Inflammatory macrophage treated with lipopolysaccharide for 1 hour (primary cell): Measurements from ENCODE around the gene SLITRK6.
"Not testable (repeated sequence)": the region's sequence is repeated elsewhere in the genome, so short reads cannot be mapped to it uniquely, and the experiment has no call there.

Experiments used
- DNase-seq, 2 donors: peaks; one replicate each; pipeline ENCODE4 v3.0.0-alpha.2; 2020 to 2022

SLITRK6 gene, protein sequence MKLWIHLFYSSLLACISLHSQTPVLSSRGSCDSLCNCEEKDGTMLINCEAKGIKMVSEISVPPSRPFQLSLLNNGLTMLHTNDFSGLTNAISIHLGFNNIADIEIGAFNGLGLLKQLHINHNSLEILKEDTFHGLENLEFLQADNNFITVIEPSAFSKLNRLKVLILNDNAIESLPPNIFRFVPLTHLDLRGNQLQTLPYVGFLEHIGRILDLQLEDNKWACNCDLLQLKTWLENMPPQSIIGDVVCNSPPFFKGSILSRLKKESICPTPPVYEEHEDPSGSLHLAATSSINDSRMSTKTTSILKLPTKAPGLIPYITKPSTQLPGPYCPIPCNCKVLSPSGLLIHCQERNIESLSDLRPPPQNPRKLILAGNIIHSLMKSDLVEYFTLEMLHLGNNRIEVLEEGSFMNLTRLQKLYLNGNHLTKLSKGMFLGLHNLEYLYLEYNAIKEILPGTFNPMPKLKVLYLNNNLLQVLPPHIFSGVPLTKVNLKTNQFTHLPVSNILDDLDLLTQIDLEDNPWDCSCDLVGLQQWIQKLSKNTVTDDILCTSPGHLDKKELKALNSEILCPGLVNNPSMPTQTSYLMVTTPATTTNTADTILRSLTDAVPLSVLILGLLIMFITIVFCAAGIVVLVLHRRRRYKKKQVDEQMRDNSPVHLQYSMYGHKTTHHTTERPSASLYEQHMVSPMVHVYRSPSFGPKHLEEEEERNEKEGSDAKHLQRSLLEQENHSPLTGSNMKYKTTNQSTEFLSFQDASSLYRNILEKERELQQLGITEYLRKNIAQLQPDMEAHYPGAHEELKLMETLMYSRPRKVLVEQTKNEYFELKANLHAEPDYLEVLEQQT

DNA sequence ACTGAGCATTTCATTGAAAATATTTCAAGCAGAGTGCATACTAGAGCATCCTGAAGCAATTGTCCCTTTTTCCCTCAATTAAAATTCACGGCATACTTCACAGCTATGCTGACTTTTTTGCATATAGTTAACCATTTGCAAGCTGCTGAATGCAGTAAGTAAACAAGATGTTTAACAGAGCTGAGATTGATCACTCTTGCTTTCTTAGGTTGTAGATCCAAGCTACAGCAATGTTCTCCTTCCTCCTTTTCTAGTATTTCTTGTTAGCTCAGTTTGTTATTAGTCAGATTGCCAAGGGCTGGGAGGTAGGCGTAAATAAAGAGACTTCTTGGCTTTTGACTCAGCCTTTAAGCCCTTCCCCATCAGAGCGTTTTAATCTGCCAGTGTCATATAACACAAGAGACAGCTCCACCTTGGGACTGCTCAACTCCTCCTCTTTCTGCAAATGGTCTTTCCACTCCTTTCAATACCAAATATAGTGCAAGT lies at the start of gene SLITRK6:
SLITRK6 (minus strand) TSS at position 323 of the 486 bp plus-strand sequence. CDS start 2,911 bp downstream, outside the sequence.
- no peak for DNase-seq

DNA sequence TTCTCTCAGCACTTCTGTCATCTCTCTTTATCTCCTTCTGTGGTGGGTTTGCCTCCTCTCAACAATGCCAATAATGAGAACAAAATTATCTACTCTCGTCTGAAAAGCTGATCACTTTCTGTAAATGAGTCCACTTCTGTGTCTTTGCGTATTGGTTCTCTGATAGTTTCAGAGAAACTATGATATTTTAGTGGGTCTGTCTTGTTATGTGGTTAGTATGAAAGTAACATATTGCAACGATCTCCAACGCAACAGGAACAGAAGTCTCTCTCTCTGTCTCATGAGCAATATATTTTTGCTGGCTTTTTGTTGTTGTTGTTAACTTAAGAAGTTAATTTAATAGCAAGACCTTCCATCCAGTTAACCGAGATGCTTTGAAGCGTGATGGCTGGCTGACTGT lies 47.8 kb upstream of the SLITRK6 start:
- no peak for DNase-seq

GRCh38 chr13:85841427-85841826 lies 42.2 kb upstream of the SLITRK6 start:
- DNase-seq: no peak

GRCh38 chr13:85833921-85834320 lies 34.7 kb upstream of the SLITRK6 start:
- DNase-seq: no peak

DNA sequence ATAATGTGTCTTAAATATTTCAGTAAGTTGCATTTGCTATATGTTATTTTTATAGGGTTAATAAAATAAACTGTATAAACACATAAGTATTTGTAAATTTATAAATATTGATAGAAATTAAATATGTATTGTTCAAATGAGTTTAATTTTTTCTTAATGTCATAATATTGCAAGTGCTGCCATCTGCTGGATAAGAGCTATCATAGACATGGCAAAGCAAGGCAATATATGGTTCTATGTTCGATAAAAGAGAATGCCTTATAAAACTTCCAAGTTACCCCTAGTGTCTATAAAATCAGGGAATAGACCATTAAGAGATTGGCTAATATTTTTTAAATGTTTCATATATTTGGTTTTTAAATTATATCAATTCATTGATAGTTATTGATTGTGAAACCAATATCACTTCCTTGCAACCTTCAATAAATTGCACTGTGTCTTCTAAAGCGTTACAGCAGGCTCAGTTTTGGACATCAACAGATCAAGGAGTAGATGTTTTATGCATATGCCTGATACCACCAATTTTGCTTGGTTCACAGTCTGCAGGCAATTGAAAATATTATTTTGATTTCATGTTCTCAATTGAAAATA lies 29.0 kb upstream of the SLITRK6 start:
- DNase-seq: peak; percentile 5 to 46

DNA sequence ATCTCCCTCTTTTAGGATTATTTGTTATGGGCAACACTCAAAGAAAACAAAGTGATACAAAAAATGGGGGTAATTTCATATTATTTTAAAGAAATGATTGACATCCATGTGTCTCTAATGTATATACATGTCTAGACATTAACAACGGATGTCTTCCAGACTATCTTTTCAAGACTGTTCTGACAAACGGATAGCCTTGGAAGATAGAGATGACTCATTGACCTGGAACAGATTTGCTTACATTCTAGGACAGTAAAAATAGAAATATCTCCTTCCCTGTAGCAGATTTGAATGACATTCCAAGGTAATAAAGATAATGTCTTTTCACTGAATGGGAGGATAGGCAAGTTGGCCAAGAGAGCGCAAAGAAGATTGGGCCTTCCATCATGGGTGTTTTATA lies 26.2 kb upstream of the SLITRK6 start:
- no peak for DNase-seq

DNA sequence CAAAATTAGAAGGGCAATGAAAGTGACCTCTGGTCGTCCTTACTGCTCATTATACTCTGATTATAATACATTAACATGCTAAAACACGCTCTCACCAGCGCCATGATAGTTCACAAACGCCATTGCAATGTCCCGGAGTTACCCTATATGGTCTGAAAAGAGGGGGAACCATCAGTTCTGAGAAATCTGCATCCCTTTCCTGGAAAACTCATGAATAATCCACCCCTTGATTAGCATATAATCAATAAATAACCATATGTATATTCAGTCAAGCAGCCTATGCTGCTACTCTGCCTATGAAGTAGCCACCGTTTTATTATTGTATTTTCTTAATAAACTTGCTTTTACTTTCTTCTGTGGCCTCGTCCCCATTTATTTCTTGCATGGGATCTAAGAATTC lies 24.6 kb upstream of the SLITRK6 start:
- DNase-seq: no peak

GRCh38 chr13:85819513-85819912 lies 20.3 kb upstream of the SLITRK6 start:
- no peak for DNase-seq

GRCh38 chr13:85816413-85816812 lies 17.2 kb upstream of the SLITRK6 start:
- DNase-seq: no peak

DNA sequence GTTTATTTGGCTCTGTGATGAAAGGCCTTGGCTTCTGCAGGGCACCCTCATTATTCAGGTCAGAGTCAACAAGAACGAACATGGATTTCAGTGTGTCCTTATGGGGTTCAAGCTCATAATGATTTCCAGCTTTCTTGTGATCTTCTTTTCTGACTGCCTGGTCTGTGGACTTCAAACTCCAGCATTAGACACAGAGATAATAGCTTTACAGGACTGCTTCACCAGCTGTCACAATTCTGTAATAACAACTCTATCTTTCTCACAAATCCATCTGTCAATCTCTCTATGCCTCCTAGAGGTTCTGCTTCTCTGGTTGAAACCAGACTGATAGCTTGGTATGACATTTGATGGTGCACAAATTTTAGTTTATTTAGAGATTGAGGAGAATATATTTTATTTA lies 13.1 kb upstream of the SLITRK6 start:
- DNase-seq: no peak

DNA sequence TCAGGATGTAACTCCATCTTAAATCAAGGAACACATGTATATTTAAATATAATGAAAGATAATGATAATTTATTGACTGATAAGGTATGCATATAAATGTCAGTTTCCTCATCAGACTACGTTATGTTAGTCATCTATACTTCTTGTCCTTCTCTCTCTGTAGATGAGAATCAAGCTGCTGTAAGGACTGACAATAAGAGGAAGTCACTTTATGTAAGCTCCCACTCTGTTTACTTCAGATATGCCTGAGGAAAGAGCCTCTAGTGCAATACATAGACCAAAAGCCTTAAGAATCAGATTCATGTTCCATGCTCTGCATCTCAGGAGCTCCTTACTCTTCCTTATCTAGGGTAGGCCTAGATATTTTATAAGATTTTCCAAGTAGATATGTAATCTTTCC lies 9.6 kb upstream of the SLITRK6 start:
- DNase-seq: peak in 1 of 2 donors; percentile 5

- DNase-seq: peak; percentile 29 to 66
These were observed 7.4 kb upstream of the SLITRK6 start for GRCh38 chr13:85806553-85807175.

DNA sequence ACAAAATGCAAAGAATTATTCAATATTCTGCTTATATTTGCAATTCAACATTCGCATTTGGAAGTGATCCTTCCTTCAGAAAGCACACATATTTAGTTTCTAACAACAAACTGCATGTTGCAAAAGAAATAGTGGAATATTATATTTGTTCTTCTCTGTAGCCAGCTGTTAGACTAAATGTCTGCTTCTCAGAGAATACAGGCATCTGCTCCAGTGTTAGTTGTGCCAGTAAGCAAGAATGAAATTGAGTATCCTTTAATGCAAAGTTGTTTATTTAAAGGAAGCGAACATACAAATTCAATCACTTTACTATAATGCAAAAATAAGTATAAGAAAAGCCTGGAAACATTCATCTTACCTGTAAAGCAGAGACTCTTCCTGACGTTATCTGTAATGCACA lies 663 bp downstream of the SLITRK6 start:
- DNase-seq: no peak

DNA sequence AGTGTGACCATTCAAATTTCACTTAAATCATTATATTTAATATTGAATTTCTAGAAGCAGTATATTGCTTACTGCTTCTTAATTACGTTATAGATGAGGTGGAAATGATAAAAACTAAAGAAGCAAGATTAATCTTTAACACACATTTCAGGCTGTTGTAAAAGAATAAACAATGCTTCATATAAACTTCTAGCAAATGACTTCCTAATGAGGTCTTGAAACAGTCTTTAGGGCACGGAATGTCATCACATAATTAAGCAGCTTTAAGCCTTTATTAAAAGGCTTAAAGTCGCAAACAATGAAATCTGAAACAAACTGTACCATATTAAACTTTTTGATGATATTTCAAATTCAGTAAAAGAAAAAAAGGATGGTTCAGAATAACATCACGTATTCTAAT lies 1.9 kb downstream of the SLITRK6 start:
- DNase-seq: no peak

GRCh38 chr13:85785205-85785604 lies 14.0 kb downstream of the SLITRK6 start:
- no peak for DNase-seq

DNA sequence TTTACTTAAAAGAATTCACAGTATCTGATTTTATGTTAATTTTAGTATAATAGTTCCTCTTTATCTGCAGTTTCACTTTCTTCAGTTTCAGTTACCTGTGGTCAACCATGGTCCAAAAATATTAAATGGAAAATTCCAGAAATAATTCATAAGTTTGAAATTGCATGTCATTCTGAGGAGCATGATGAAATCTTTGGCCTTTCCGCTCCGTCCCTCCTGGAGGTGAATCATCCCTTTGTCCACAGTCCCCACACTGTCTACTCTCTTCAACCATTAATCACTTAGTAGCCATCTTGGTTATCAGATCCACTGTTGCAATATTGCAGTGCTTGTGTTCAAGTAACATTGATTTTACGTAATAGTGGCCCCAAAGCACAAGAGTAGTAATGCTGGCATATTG lies 26.9 kb downstream of the SLITRK6 start:
- peak; percentile 3 to 26 for DNase-seq

- DNase-seq: no peak
These were observed 27.4 kb downstream of the SLITRK6 start for GRCh38 chr13:85771856-85772255.

- DNase-seq: no peak
These were observed 30.3 kb downstream of the SLITRK6 start for GRCh38 chr13:85768946-85769345.

- no peak for DNase-seq
These were observed 44.1 kb downstream of the SLITRK6 start for GRCh38 chr13:85755123-85755522.

- DNase-seq: not testable (repeated sequence)
These were observed 55.9 kb downstream of the SLITRK6 start for GRCh38 chr13:85743201-85743770.
